Measurements from ENCODE around the gene UGT3A1.

The UGT3A1 gene

GRCh38 chr5:35926389-35927051 is 64.7 kb downstream of the UGT3A1 start:
- TF ChIP-seq, protein P1, sequence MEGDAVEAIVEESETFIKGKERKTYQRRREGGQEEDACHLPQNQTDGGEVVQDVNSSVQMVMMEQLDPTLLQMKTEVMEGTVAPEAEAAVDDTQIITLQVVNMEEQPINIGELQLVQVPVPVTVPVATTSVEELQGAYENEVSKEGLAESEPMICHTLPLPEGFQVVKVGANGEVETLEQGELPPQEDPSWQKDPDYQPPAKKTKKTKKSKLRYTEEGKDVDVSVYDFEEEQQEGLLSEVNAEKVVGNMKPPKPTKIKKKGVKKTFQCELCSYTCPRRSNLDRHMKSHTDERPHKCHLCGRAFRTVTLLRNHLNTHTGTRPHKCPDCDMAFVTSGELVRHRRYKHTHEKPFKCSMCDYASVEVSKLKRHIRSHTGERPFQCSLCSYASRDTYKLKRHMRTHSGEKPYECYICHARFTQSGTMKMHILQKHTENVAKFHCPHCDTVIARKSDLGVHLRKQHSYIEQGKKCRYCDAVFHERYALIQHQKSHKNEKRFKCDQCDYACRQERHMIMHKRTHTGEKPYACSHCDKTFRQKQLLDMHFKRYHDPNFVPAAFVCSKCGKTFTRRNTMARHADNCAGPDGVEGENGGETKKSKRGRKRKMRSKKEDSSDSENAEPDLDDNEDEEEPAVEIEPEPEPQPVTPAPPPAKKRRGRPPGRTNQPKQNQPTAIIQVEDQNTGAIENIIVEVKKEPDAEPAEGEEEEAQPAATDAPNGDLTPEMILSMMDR (conservative IDR thresholded peaks at IDR 0.05; ENCODE audit: low read depth, low read length) = peak; percentile 87
- DNase-seq (ENCODE audit: low read depth) = peak; percentile 68
- no peak overlapping the region for H3K4me3 ChIP-seq (ENCODE audit: low read depth, low read length)

DNA sequence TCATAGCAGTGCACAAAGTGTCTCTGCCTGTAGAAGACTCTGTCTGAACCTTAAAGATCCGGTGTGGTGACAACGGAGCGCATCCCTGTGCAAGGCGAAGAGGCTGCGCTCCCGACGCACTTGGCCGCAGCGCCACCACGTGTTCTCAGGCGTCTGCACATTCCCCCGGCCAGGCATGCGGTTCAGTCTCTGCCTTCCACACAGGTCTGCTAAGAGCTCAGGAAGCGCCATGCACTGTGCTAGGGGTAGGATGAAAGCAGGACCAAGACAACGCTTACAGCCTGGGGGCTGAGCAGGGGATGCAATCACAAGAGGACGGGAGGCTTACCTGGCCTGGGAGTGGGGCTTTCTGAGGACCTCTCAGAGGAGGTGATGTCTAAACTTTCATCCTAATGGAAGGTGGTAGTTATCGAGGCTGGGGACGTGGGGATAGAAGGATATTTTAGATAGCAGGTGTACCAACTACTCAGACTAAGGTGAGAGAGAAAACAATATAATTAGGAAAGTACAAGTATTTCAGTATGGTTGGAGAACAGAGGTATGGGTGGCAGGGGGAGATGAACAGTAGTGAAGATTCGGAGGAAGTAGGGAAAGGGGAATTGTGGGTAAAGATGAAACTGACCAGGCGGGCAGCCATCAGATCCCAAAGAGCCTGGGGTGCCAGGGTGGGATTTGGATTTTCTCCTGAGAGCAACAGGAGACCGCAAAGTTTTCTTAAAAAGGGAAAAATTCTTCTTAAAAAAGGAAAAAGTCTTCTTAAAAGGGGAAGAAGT is 66.1 kb downstream of the UGT3A1 start:
- TF ChIP-seq, protein P1 (conservative IDR thresholded peaks at IDR 0.05; ENCODE audit: low read depth, low read length) = peak; percentile 80
- peak overlapping the region; percentile 11 for H3K4me3 ChIP-seq (ENCODE audit: low read depth, low read length)
- DNase-seq (ENCODE audit: low read depth) = peak; percentile 81

DNA sequence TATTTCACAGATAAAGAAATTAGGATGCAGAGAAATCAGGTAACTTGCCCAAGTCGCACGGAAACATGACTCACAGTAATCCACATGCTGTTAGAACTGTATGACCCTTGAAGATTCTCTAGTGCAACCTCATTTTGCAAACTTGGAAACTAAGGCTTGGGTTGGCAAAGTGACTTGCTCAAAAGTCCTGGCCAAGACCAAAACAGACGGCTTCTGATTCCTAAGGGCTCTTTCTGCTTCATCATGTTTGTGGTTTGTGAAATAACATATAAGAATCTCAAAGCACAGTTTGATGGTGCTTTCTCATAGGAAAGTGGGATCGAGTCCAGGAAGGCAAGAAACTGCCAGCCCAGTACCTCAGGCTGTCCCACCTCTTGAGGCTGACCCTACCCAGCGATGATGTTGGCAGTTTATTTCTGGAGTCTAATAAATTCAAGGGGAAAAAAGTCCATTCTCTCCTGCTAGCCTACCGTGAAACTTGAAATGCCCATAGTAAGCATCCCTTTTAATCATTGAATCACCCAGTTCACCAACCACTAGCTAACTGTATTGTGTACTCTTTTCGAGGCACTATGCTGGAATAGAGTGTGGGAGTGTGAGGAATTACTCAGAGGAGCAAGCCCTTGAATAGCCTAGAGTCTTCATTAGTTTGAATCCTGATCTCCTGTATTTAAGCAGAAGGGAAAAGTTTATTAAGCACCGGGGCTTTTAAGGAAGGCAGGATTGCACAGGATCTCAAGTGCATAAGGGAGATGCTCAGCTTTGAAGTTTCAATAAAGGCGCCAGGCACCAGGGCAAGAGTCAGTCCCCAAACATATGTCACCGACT is 66.9 kb downstream of the UGT3A1 start:
- peak overlapping the region; percentile 11 for H3K4me3 ChIP-seq (ENCODE audit: low read depth, low read length)
- TF ChIP-seq, protein P1 (conservative IDR thresholded peaks at IDR 0.05; ENCODE audit: low read depth, low read length) = no peak
- peak; percentile 78 for DNase-seq (ENCODE audit: low read depth)

DNA sequence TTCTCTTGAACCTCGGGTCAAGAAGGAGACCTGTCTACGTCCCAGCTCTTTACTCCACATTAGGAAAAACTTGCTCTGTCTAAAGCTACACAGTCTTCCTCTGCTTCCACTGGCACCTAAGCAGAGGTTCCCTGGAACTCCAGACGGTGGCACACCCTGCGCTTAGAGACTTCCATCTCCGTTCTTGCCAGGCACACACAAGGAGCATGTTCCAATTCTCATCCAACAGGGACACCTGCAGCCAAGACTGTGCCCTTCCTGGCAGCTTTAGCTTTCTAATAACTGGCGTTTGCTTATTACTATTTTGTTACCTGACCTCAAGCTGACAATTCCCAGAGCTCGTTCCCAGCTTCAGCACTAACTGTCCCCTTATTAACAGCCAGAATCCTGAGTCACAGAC is 68.7 kb downstream of the UGT3A1 start:
- DNase-seq (ENCODE audit: low read depth) = no peak
- no peak overlapping the region for H3K4me3 ChIP-seq (ENCODE audit: low read depth, low read length)
- TF ChIP-seq, protein P1 (conservative IDR thresholded peaks at IDR 0.05; ENCODE audit: low read depth, low read length) = no peak

DNA sequence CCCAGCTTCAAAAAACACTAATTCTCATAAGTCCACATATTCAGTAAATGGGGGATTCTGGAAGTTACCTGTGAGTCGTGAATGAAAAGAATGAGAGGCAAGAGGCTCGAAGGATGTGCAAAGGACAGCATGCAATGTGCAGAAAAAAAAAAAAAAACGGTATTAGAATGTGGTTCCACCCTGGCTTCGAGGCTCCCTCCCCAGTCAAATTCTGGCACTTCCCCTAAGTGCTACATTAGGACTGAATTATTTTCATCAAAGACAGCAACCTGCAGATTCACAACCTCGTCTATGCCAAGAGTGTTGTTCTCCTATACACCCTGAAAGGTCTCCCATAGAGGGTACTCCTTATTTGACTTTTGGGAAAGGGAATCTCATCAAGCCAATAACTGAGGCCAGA is 69.3 kb downstream of the UGT3A1 start:
- no peak for DNase-seq (ENCODE audit: low read depth)
- no peak overlapping the region for H3K4me3 ChIP-seq (ENCODE audit: low read depth, low read length)
- TF ChIP-seq, protein P1 (conservative IDR thresholded peaks at IDR 0.05; ENCODE audit: low read depth, low read length) = no peak

DNA sequence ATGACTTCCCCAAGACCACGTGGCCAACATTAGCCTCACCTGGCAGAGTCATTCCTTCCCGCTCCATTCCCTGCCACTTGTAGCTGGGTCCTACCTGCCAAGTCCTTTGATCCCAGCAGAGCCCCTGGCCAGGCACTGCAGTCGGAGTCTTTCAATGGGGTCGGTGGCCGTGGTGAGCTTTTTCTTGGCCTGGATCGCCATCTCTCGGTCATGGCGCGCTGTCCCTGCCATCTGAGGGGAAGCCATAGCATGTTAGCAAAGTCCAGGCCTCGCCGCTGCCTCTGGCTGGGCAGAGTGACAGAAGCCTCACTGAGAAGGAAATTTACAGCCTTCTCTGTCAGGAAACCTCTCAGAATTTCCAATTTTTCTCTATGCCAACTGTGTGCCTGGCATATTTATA is 70.3 kb downstream of the UGT3A1 start:
- DNase-seq (ENCODE audit: low read depth) = peak; percentile 18
- no peak overlapping the region for H3K4me3 ChIP-seq (ENCODE audit: low read depth, low read length)
- TF ChIP-seq, protein P1 (conservative IDR thresholded peaks at IDR 0.05; ENCODE audit: low read depth, low read length) = peak; percentile 42

All from choroid plexus epithelial cell (primary cell).